GM18517 (cell line): ENCODE data around the gene LSM10.

Experiments
- ATAC-seq: cut with Tn5 transposase; IDR thresholded peaks from one replicate; pipeline ENCODE4 v1.9.1; 2021; ENCODE audit warnings: mild to moderate bottlenecking, moderate library complexity; ENCODE audit not compliant: unreplicated experiment

Gene LSM10

DNA sequence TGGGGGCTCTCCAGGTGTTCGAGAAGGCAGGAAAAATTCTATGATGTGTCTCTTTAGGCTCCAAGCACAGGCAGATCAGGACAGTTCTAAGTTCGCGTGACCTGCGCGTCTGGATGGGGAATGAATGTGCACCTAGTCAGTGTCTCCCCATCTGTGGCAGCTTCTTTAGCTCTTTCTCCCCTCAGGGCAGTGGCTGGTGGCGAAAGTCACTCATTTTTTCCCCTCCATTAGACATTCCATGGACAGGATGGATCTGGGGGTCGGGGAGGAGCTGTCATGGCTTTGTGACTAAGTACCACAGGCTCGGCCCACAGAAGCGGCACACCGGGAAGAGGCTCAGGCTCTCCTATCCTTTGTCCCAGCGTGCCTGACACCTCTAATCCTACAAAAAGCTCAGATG lies 43.2 kb downstream of the LSM10 start:
- no peak for ATAC-seq

GRCh38 chr1:36352910-36353878 lies 44.5 kb downstream of the LSM10 start:
- ATAC-seq, result no peak

DNA sequence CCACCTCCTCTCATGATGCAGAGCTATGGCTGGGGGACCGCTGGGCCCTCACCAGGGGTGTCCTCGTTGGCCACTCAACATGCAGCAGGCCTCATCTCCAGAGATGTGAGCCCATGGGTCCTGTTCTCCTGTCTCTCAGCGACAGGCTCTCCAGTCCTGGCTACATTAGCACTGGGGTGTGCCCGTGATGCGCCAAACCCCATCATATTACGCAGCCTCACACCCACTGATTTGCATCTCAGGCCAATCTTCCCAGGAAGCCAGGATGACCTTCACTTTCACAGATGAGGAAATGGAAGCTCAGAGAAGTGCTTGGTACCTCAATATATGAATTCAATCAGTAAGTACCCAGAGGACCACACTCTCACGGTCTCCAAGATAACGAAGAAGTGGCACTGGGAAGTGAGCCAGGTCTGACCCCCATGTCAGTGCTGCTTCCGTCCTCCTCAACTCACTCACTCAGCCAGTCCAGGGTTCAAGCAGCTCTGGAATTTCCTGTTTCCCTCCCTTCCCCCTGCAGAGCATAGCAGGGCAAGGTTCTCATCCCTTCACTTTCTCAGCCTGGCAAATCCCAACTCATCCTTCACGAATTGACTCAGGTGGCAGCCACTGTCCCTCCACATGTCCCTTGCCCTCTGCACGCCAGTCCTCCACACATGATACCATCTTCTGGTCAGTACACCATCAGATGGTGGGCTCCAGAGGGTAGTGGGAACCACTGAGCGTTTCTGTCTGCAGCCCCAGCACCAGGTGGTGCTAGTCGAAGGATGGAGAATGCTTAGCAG lies 45.4 kb downstream of the LSM10 start:
- no peak for ATAC-seq

DNA sequence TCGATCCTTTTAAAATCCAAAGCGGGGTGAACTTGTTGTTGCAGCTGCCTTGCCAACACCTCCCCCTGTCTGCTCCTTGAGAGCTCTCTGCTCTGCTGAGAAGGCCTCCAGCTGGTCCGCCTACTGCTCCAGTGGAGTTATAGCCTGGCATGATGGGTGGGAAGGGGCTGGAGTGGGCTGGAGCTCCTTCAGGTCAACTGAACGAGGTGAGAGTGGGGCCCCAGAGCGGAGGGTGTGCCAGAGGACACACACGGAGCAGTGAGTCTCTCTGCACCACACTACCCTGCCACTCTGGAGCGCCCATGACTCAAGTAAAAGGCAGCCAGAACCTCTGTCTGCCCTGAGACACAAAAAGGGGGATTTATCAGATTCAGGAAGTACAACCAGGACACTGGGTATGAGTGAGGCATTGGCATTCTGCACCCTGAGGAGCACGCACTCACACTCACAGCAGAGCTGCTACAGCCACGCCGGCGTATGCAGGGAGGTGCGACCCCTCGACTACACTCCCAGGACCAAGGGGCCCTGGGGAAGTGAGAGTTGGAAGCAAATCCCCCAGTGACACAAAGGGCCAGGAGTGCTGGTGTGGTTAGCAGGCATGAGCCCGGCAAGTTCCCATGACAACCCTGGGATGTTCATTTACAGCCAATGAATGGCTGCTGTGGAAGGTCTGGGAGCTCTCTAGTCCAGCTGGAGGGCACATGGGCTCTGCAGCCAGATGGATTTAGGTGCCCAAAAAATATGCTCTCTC lies 46.3 kb downstream of the LSM10 start:
- no peak for ATAC-seq

GRCh38 chr1:36350659-36351226 lies 47.0 kb downstream of the LSM10 start:
- ATAC-seq, result no peak

- ATAC-seq, result no peak
These were observed 47.9 kb downstream of the LSM10 start for GRCh38 chr1:36349839-36350238.

- ATAC-seq, result peak; percentile 60
These were observed 48.5 kb downstream of the LSM10 start for GRCh38 chr1:36349241-36349671.

- no peak for ATAC-seq
These were observed 50.9 kb downstream of the LSM10 start for GRCh38 chr1:36346741-36347370.

GRCh38 chr1:36345353-36345752 lies 52.4 kb downstream of the LSM10 start:
- ATAC-seq, result no peak

DNA sequence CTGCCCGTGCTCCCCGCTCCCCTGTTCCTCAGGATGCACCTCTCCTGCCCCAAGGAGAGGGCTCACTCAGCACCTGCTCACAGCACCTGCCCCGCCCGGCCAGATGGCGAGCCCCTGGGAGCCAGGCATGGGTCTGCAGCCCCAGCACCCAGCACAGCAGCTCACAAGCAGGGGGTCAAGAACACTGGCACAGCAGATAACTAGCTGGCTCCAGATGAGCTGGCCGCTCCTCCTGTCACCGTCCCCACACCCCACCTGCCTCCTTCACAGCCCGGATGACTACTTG lies 53.4 kb downstream of the LSM10 start:
- ATAC-seq, result no peak

GRCh38 chr1:36343651-36344394 lies 53.9 kb downstream of the LSM10 start:
- ATAC-seq, result no peak
